Fibroblast of villous mesenchyme (primary cell): ENCODE results near the gene PGLYRP4. TPM values are rescaled to one million over a fixed set of nuclear protein-coding genes. Genes with fewer than 3 reads are reported as not detected.

ENCODE experiments used
- DNase-seq: peaks from one replicate; pipeline ENCODE4 v3.0.0-alpha.2; 2010; ENCODE audit warnings: low read depth
- H3K4me3 ChIP-seq: 2 replicates; pipeline ENCODE4 v1.5.1; 2011; ENCODE audit warnings: low read depth, mild to moderate bottlenecking, low read length
- total RNA-seq: library from RNA; depleted of rRNA; stranded (reverse); fragments of >200 nt; gene quantifications from 2 replicates; pipeline ENCODE4 v1.2.3, GENCODE V29; 2012
- TF ChIP-seq, protein P1 (sequence below): IDR thresholded peaks from 2 replicates; pipeline ENCODE4 v1.5.1; 2012; ENCODE audit warnings: low read depth, mild to moderate bottlenecking, low read length; ENCODE audit not compliant: insufficient read depth

The PGLYRP4 gene
- total RNA-seq, 1 donor, result not detected

- TF ChIP-seq, protein P1, sequence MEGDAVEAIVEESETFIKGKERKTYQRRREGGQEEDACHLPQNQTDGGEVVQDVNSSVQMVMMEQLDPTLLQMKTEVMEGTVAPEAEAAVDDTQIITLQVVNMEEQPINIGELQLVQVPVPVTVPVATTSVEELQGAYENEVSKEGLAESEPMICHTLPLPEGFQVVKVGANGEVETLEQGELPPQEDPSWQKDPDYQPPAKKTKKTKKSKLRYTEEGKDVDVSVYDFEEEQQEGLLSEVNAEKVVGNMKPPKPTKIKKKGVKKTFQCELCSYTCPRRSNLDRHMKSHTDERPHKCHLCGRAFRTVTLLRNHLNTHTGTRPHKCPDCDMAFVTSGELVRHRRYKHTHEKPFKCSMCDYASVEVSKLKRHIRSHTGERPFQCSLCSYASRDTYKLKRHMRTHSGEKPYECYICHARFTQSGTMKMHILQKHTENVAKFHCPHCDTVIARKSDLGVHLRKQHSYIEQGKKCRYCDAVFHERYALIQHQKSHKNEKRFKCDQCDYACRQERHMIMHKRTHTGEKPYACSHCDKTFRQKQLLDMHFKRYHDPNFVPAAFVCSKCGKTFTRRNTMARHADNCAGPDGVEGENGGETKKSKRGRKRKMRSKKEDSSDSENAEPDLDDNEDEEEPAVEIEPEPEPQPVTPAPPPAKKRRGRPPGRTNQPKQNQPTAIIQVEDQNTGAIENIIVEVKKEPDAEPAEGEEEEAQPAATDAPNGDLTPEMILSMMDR, result no peak
- no peak for DNase-seq
- H3K4me3 ChIP-seq, result no peak overlapping the region
Observed at GRCh38 chr1:153313288-153313687, 35.4 kb downstream of the PGLYRP4 start.

- DNase-seq, result no peak
- H3K4me3 ChIP-seq, result no peak within 1 kb of the TSS
- TF ChIP-seq, protein P1, result no peak
Observed at GRCh38 chr1:153312570-153313186, 36.0 kb downstream of the PGLYRP4 start, which contains the start of gene PGLYRP3. Gene PGLYRP3, minus strand, starts transcription at chr1:153312952. Its CDS starts 2,287 bp downstream, at chr1:153310665.

DNA sequence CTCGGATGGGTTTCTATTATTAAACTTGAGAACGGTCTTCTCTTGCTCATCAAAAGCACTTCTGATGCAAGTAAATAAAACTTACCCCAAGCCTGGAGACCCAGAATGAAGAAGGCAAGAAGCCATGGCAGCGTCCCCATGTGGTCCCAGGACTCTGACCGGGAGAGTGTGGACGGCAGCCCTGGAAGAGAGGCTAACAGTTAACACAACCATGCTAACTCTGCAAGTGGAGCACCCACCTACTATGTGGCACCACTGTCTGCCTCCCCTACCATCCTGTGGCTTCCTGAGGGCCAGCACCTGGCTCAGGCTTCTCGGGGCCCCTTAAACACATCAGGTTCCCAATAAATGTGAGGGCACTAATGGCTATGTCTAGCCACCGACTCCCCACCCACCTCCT lies 38.1 kb downstream of the PGLYRP4 start:
- no peak overlapping the region for H3K4me3 ChIP-seq
- TF ChIP-seq, protein P1, result no peak
- no peak for DNase-seq

GRCh38 chr1:153309441-153309840 lies 39.2 kb downstream of the PGLYRP4 start:
- TF ChIP-seq, protein P1, result no peak
- no peak overlapping the region for H3K4me3 ChIP-seq
- DNase-seq, result no peak

DNA sequence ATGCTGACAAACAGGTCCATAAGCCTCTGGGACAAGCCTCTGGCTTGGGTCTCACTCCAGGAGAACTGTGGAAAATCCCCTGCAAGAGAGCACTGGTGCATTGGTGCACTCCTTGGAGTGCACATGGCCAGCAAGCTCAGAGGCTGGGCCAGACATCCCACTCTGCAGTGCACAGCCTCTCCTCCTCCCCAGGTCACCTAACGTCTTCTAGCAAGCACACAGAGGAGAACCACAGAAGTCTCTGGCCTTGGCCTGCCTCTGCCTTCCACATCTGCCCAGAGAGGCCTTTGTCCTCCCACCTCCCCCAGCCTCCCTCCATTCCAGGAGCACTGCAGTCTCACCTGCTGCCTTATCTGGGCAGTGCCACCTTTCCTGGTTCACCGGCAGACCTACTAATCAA lies 40.1 kb downstream of the PGLYRP4 start:
- DNase-seq, result no peak
- H3K4me3 ChIP-seq, result no peak overlapping the region
- TF ChIP-seq, protein P1, result no peak

DNA sequence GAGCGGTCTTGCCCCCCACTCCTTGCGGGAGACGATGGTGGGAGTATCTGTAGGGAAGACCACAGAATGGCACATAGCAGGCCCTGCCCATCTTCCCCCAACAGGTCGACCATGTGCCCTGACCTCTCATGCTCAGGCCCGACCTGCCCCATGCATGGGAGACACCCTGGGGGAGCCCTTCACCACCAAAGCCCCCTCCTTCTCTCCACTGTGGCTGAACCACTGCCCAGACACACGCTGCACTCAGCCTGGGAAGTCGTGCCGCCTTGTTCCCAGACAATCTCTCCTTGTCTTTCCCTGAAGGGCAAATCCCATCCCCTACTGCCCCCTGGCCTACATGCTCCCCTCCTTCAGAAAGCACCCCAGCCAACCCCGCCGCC lies 41.4 kb downstream of the PGLYRP4 start:
- no peak for DNase-seq
- no peak overlapping the region for H3K4me3 ChIP-seq
- TF ChIP-seq, protein P1, result no peak
